ENCODE data around the gene MUC20.
"Not testable (repeated sequence)": the region's sequence is repeated elsewhere in the genome, so short reads cannot be mapped to it uniquely, and the experiment has no call there.

MUC20 gene

DNA sequence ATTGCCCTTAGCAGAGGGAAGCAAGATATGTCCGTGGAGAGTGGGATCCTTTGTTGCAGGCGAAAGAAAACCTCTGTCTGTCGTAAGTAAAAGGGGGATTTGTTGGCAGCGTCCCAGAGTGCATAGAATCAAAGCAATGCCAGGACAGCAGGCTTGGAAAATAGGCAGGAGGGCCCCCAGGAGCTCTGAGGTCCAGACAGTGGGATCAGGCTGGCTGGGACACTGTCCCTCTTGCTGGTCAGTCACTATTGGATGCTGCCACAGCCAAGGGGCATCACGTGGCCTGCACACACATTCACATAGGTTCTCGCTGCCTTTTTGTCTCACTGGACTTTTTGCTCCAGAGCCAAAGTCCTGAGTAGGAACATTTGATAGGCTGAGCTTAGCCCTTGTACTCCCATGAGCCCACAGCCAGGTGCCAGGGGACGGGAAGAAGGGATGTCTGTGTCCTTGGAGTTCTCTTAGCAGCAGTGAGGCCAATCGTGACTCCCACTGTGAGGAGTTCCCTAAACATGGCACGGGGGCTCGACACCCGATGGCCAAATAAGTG is 10.7 kb downstream of the MUC20 start:
- DNase-seq (ENCODE audit: low read depth): no peak

- DNase-seq (ENCODE audit: low read depth): no peak
These were observed 12.2 kb downstream of the MUC20 start for GRCh38 chr3:195732940-195733339.

DNA sequence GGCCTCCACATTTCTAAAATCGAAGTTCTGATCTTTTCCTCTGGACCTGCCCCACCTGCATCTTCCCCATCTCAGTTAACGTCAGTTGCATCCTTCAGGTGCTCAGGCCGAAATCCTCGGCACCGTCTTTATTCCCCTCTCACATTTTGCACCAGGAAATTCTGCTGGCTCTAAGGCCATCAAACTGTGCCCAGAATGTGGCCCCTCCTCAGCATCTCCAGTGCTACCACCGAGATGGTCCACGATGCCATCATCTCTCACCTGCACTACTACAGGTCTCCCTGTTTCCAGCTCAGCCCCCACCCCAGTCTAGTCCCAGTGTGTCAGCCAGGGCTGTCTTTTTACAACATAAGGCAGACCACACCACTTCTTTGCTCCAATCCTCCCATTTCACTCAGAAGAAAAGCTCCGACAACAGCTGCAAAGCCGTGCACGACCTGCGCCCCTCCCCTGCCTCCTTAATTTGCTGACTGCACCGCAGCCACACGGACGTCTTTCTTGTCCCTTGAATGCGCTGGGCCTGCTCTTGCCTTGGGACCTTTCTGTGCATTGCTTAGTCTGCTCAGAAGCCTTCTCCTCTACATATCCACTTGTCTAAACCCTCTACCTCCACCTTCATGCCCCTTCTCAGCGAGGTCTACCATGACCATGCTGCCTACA is 14.4 kb downstream of the MUC20 start:
- DNase-seq (ENCODE audit: low read depth): no peak

DNA sequence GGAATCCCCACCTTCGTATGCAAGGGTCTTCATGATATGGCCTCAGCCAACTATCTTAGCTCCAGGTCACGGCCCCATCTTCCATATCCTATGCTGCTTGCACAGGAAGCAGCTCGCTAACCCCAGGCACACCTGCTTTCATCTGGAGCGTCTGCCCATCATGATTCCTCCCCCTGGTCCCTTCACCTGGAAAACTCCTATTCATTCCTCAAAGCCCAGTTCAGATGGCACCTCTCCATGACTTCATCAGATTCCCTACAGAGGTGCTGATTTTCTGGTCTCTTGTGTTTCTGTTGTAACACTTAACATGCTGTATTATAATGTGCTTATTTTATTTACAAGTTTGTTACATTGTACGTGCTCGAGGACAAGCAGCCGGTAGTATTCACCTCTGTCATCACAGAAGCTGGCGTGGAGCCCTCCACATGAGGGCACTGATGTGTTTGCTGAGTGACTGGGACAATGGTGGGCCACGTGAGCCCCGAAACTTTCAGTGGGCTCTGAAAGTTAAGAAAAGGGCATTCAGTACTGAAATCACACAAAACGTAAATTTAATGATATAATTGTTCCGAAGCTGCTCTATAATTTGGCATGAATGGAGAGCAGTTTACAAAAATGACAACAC is 16.2 kb downstream of the MUC20 start:
- no peak for DNase-seq (ENCODE audit: low read depth)

- DNase-seq (ENCODE audit: low read depth): not testable (repeated sequence)
These were observed 17.0 kb downstream of the MUC20 start for GRCh38 chr3:195737782-195738181.

DNA sequence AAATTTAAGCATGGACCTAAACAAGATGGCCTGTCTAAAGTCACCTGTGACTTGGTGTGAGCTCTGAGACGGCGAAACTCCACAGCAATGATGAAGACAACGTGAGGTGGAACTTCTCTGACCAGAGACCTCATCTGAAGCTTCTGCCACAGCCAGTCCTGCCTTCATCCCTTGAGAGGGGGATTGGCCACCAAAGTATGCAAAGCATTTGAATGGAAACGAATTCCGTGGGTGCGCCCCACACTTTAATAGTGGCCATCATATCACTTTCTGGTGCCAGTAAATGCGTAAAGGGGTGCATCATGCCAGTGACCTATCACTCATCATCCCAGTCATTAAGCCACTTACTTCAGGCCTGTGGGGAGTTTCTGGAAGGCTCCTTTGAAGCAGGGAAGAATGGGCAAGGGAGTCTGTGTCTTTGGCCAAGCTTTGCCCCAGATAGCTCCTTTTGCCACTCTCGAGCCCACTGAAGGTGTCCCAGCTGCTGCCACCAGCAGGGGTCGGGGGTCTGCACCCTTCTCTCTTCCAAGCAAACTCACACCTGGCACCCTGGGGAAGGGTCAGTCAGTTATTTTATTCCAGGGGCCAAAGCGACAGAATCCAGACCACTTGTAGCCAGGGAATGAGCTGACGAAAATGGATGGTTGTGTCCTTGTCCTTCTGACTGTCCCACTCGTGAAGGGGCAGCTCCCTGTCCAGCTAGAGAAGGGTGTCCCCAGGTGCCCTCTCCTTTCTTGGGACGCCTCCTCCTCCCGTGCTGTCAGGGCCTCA is 17.7 kb downstream of the MUC20 start:
- no peak for DNase-seq (ENCODE audit: low read depth)

DNA sequence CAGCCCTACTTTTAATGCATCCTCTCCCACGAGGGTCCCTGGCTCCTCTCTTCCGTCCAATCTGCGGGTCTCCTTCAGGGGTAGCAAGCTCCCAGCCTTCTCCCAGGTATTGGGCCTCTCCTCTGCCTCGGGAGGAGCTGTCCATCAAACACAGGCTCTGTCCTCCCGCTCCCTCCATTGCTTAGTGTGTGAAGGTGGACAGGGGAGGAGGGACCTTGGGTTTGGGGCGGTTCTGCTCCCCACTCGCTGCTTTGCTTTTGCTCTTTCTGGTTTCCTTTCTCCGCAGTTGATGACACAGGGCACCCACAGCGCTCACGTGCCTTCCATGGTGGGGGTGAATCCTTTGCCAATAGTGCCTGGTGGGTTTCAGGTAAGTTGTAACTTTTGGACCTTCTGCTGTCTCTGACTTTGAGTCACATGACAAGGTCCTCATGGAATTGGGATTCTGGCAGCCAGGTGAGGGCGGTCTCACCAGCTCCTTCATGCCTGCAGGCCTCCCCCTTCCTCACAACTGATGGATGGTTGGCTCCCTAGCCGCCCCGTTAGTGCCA is 18.9 kb downstream of the MUC20 start:
- no peak for DNase-seq (ENCODE audit: low read depth)

GRCh38 chr3:195744437-195744836 is 23.7 kb downstream of the MUC20 start:
- no peak for DNase-seq (ENCODE audit: low read depth)

DNA sequence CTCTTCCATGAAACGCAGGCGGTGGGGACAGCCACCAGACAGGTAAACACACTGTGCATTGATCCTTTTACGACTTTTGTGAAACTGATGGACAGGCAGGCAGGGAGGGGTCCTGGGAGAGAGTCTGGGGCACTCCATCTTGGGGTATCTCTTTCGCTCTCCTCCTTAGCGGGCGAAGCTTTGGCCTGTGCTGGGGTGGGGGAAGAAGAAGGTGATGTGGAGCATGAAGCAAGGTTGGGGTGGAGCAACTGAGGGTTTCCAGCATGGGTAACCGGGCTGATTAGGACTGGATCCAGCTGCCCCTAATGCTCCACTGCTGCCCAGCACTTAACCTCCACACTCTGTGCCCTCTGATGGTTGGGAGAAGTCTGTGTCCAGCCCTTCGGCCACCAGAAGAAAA is 25.6 kb downstream of the MUC20 start:
- DNase-seq (ENCODE audit: low read depth): no peak

DNA sequence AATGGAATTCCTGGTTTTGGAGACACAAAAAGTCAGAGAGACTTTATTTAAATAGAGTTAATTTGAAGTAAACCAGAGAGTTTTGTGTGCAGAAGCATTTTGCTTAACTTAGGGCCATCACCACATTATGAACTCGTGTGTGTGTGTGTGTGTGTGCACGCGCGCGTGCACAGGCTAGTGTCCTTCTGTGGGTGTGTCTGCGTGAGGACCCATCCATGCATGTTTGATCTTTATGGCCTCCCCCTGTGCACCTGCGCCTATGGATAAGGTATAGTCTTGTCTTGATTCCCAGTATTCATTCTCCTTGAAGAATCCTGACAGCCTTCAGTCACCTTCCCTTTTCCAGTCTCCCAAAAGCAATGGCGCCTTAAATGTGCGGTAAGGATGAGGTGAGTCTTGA is 26.0 kb downstream of the MUC20 start:
- DNase-seq (ENCODE audit: low read depth): no peak

DNA sequence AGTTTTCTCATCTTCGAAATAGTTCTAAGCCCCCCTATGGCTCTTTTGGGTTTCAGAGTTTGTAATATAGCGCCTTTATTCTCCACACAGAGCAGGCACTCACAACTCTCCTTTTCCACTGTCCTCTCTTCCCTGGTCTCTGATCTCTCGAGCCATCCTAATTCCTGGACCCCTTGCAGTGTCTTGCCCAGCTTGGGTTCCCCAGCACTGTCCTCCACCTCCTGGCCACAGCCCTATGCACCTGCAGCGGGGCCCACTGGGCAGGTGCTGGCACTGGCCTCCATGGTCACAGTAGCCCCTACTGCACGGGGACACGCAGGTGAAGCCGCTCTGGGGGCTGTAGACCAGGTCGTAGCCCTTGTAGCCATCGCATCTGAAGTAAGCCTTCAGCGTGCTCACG is 27.9 kb downstream of the MUC20 start:
- no peak for DNase-seq (ENCODE audit: low read depth)

- not testable (repeated sequence) for DNase-seq (ENCODE audit: low read depth)
These were observed 28.3 kb downstream of the MUC20 start for GRCh38 chr3:195749101-195749500.

DNA sequence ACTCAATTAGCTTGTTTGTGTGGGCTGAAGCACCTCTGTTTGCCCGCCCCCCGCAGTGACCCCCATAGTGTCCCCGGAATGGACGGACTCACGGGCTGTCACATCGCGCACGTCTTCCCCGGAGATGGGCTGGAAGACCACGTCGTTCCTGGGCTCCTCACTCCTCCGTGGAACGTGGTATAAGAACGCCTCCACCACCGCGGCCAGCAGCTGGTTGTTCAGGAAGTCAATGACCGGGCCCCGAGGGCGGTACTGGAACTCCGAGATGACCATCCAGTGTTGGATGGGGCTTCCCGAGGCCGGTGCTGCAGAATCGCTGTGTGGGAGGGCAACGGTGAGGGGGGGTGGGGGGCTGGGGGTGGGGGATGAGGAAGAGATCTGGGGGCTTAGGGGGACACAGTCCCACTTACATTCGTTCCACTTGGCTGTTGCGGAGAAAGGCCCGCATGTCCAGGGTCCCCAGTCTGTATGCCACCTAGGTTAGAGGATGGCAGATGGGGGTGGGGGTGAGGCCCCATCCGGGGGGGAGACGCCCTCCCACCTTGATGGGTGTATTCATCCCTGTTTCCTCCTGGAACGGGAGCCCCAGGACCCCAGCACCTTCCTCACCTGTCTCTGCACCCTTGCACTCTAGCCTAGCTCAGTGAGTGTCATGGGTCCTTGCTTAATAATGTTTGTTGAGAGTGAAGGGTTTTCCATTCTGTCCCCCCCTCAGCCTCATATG is 30.2 kb downstream of the MUC20 start:
- no peak for DNase-seq (ENCODE audit: low read depth)

DNA sequence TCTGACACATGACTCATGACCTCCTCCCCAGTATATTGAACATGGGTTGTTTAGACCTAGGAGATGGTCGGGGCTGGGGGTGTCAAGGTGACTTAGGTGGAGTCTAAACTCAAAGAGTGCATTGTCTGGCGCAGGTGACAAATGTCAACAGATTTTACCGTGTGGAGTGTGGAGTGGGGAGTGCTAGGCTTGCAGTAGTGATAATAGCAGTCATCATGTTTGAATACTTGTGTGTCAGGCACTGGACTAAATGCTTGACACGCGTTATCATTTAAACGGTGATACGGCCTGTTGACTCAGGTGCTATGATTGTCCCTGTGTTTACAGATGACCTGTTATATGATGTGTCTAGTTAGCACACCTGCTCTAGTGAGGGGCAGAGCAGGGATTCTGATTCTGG is 30.8 kb downstream of the MUC20 start:
- no peak for DNase-seq (ENCODE audit: low read depth)

GRCh38 chr3:195752066-195752465 is 31.3 kb downstream of the MUC20 start:
- DNase-seq (ENCODE audit: low read depth): no peak

GRCh38 chr3:195752546-195753331 is 32.0 kb downstream of the MUC20 start:
- no peak for DNase-seq (ENCODE audit: low read depth)

GRCh38 chr3:195753581-195753980 is 32.8 kb downstream of the MUC20 start:
- no peak for DNase-seq (ENCODE audit: low read depth)

GRCh38 chr3:195754141-195754540 is 33.4 kb downstream of the MUC20 start:
- DNase-seq (ENCODE audit: low read depth): no peak

DNA sequence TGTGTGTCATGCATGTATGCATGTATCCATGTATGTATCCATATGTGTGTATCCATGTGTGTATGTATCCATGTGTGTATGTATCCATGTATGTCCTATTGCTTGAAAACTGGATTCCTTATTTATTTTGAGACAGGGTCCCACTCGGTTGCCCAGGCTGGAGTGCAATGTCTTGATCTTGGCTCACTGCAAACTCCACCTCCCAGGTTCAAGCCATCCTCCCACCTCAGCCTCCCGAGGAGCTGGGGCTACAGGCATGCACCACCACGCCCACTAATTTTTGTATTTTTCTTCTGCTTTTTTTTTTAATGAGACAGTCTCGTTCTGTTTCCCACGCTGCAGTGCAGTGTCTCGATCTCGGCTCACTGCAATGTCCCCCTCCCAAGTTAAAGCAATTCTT is 34.1 kb downstream of the MUC20 start:
- no peak for DNase-seq (ENCODE audit: low read depth)

GRCh38 chr3:195755391-195755790 is 34.6 kb downstream of the MUC20 start:
- DNase-seq (ENCODE audit: low read depth): no peak
